Measurements from ENCODE around the gene AHRR.

AHRR gene

GRCh38 chr5:321726-322251, 275 bp downstream of the AHRR start:
- DNase-seq = no peak

GRCh38 chr5:322281-322941, 897 bp downstream of the AHRR start:
- no peak for DNase-seq

- no peak for DNase-seq
Measured at GRCh38 chr5:322942-323879, 1.7 kb downstream of the AHRR start.

GRCh38 chr5:324736-325612, 3.5 kb downstream of the AHRR start:
- DNase-seq = no peak

GRCh38 chr5:326109-326508, 4.6 kb downstream of the AHRR start:
- DNase-seq = no peak

- DNase-seq = no peak
Measured at GRCh38 chr5:329121-329735, 7.7 kb downstream of the AHRR start.

GRCh38 chr5:329768-330167, 8.3 kb downstream of the AHRR start:
- no peak for DNase-seq

- no peak for DNase-seq
Measured at GRCh38 chr5:332843-333242, 11.3 kb downstream of the AHRR start.

GRCh38 chr5:333945-334344, 12.4 kb downstream of the AHRR start:
- DNase-seq = no peak

- DNase-seq = no peak
Measured at GRCh38 chr5:334903-335739, 13.6 kb downstream of the AHRR start.

- no peak for DNase-seq
Measured at GRCh38 chr5:335740-336038, 14.2 kb downstream of the AHRR start.

- no peak for DNase-seq
Measured at GRCh38 chr5:337563-338130, 16.1 kb downstream of the AHRR start.

- no peak for DNase-seq
Measured at GRCh38 chr5:342501-343460, 21.3 kb downstream of the AHRR start.

GRCh38 chr5:343461-344401, 22.2 kb downstream of the AHRR start:
- DNase-seq = peak; percentile 41

GRCh38 chr5:344668-345067, 23.2 kb downstream of the AHRR start:
- DNase-seq = no peak

- no peak for DNase-seq
Measured at GRCh38 chr5:345404-346195, 24.1 kb downstream of the AHRR start.

GRCh38 chr5:346229-346935, 24.9 kb downstream of the AHRR start:
- no peak for DNase-seq
